K562 (cell line): ENCODE data around the gene LRGUK. TPM values are rescaled to one million over a fixed set of nuclear protein-coding genes. Genes with fewer than 3 reads are reported as not detected.
A peak's percentile ranks its signal among the peaks of the same experiment; 100 is the strongest.

ENCODE experiments used
- CHD1 ChIP-seq: fragments of 200-600 bp; sonication (generic); IDR thresholded peaks from one replicate; pipeline ENCODE4 v1.6.1; 2012; ENCODE audit warnings: mild to moderate bottlenecking, moderate library complexity, low read length, inconsistent platforms
- CSDE1 ChIP-seq, 2 experiments: fragments of 450-650 bp; IDR thresholded peaks; 2 replicates each; pipeline ENCODE4 v1.6.1; 2016; ENCODE audit warnings: mild to moderate bottlenecking in 1 of 2
- CTBP1 ChIP-seq: fragments of 450-650 bp; IDR thresholded peaks from 2 replicates; pipeline ENCODE4 v1.6.1; 2016; ENCODE audit warnings: borderline replicate concordance
- KLF13 ChIP-seq: fragments of 450-650 bp; IDR thresholded peaks from 2 replicates; pipeline ENCODE4 v1.6.1; 2016; ENCODE audit warnings: missing genetic modification characterization, low read depth, mild to moderate bottlenecking, missing compliant biosample characterization, moderate library complexity, borderline replicate concordance
- MYC ChIP-seq, 2 experiments: fragments of 250-450 bp in 1 of 2; sonication (Bioruptor Pico) in 1 of 2; IDR thresholded peaks; 2 replicates each; pipeline versions ENCODE4 v1.5.1 to v1.6.1; 2012 to 2021; ENCODE audit warnings: low read depth in 2 of 2, borderline replicate concordance in 1 of 2, improper control_type of control experiment in 1 of 2, low read length in 1 of 2, mild to moderate bottlenecking in 1 of 2, moderate library complexity in 1 of 2
- PHF8 ChIP-seq: fragments of 200-600 bp; sonication (generic); IDR thresholded peaks from 2 replicates; pipeline ENCODE4 v1.6.1; 2012; ENCODE audit warnings: mixed run types, mild to moderate bottlenecking, inconsistent platforms, low read length, moderate library complexity, borderline replicate concordance
- RBM14 ChIP-seq: fragments of 200-400 bp; formaldehyde crosslinking; IDR thresholded peaks from 2 replicates; pipeline ENCODE4 v1.6.1; 2018; ENCODE audit warnings: low read depth, mild to moderate bottlenecking, low read length, moderate library complexity, borderline replicate concordance; ENCODE audit not compliant: insufficient read depth
- ZNF696 ChIP-seq: fragments of 250-450 bp; sonication (Bioruptor Pico); conservative IDR thresholded peaks from 2 replicates; pipeline ENCODE4 v1.4.0; 2020; ENCODE audit warnings: mild to moderate bottlenecking, moderate library complexity
- ZNF780A ChIP-seq: fragments of 250-450 bp; sonication (Bioruptor Pico); IDR thresholded peaks from 2 replicates; pipeline ENCODE4 v1.5.0; 2021; ENCODE audit warnings: mild to moderate bottlenecking
- polyA plus RNA-seq, 8 experiments: library from polyadenylated mRNA; depleted of rRNA in 4 of 8; stranded (reverse) in 5 of 8; unstranded in 3 of 8; fragments of >200 nt; fragmentation: Nextera tagmentation in 2 of 8; fragmentation: Illumina TruSeq in 1 of 8; extraction: Ambion mirVana in 2 of 8; extraction: Trizol in 1 of 8; gene quantifications; 2 replicates each; pipeline versions ENCODE4 v1.2.1 to v1.2.3, GENCODE V29; 2011 to 2014; ENCODE audit warnings: inconsistent platforms in 1 of 8, missing spikeins in 1 of 8
- total RNA-seq, 7 experiments: library from RNA; depleted of rRNA in 6 of 7; stranded (reverse); fragments of >200 nt in 6 of 7; fragmentation: Illumina TruSeq in 2 of 7; extraction: Trizol in 2 of 7; gene quantifications; 2 replicates each; pipeline versions ENCODE4 v1.2.1 to v1.2.3, GENCODE V29; 2011 to 2021; ENCODE audit warnings: low replicate concordance in 1 of 7
- TF ChIP-seq, protein P1 (sequence below): fragments of 450-650 bp; IDR thresholded peaks from 2 replicates; pipeline ENCODE4 v1.6.1; 2016; ENCODE audit warnings: borderline replicate concordance
- TF ChIP-seq, protein P2 (sequence below), 2 experiments: IDR thresholded peaks; 2 replicates each; pipeline ENCODE4 v1.6.1; 2011; ENCODE audit warnings: borderline replicate concordance in 1 of 2, control low read depth in 1 of 2, low read depth in 1 of 2, low read length in 1 of 2, mild to moderate bottlenecking in 1 of 2, mixed read lengths in 1 of 2, moderate library complexity in 1 of 2; ENCODE audit not compliant: insufficient read depth in 1 of 2, insufficient read length in 1 of 2, poor library complexity in 1 of 2, severe bottlenecking in 1 of 2; ENCODE audit errors: extremely low read depth in 1 of 2
- TF ChIP-seq, protein P3 (sequence below), 3 experiments: IDR thresholded peaks in 2 of 3; conservative IDR thresholded peaks in 1 of 3; 2 replicates each; pipeline ENCODE4 v1.5.1; 2011 to 2012; ENCODE audit warnings: low read length in 3 of 3, mild to moderate bottlenecking in 3 of 3, control low read depth in 2 of 3, improper control_type of control experiment in 1 of 3, inconsistent platforms in 1 of 3, low read depth in 1 of 3, mixed read lengths in 1 of 3, moderate library complexity in 1 of 3; ENCODE audit not compliant: insufficient read depth in 2 of 3

The LRGUK gene
- total and polyA plus RNA-seq, 9 of the 15 experiments (the other 6 are each of a cell fraction or from before 2014, with no cell fraction given), result 0.04 to 0.33 (median 0.18) TPM

GRCh38 chr7:134126966-134127848 lies at the start of gene LRGUK (continued):
- TF ChIP-seq RBM14, result no peak
- no peak for TF ChIP-seq ZNF780A (CRISPR knock-in tag)
- TF ChIP-seq, protein P1, sequence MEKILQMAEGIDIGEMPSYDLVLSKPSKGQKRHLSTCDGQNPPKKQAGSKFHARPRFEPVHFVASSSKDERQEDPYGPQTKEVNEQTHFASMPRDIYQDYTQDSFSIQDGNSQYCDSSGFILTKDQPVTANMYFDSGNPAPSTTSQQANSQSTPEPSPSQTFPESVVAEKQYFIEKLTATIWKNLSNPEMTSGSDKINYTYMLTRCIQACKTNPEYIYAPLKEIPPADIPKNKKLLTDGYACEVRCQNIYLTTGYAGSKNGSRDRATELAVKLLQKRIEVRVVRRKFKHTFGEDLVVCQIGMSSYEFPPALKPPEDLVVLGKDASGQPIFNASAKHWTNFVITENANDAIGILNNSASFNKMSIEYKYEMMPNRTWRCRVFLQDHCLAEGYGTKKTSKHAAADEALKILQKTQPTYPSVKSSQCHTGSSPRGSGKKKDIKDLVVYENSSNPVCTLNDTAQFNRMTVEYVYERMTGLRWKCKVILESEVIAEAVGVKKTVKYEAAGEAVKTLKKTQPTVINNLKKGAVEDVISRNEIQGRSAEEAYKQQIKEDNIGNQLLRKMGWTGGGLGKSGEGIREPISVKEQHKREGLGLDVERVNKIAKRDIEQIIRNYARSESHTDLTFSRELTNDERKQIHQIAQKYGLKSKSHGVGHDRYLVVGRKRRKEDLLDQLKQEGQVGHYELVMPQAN, result peak; percentile 90
- no peak for TF ChIP-seq ZNF696 (CRISPR knock-in tag)
- peak in 1 of 2 experiments; percentile 81; a peak in 1 of 4 replicates for TF ChIP-seq CSDE1 (IDR thresholded peaks at IDR 0.05)
- TF ChIP-seq MYC (IDR thresholded peaks at IDR 0.05; ENCODE audit: low read depth, low read length), result peak; percentile 22; the same call in 1 of the 2 replicates
- no peak for TF ChIP-seq MYC (CRISPR knock-in tag; IDR thresholded peaks at IDR 0.05; ENCODE audit: borderline replicate concordance, low read depth)
- peak; percentile 49; the same call in 1 of the 2 replicates for TF ChIP-seq PHF8
- peak; percentile 49; the same call in 1 of the 2 replicates for TF ChIP-seq CTBP1
- 0 out of 2 replicates have a peak, but pooled peaks have one; percentile 41 for TF ChIP-seq KLF13
- TF ChIP-seq, protein P2, sequence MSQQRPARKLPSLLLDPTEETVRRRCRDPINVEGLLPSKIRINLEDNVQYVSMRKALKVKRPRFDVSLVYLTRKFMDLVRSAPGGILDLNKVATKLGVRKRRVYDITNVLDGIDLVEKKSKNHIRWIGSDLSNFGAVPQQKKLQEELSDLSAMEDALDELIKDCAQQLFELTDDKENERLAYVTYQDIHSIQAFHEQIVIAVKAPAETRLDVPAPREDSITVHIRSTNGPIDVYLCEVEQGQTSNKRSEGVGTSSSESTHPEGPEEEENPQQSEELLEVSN (IDR thresholded peaks at IDR 0.05; ENCODE audit: borderline replicate concordance in 1 of 2, extremely low read depth in 1 of 2, insufficient read depth in 1 of 2, insufficient read length in 1 of 2, low read depth in 1 of 2, low read length in 1 of 2, poor library complexity in 1 of 2, severe bottlenecking in 1 of 2), result peak in 1 of 2 experiments; percentile 8
- peak; percentile 37 for TF ChIP-seq CHD1
- TF ChIP-seq, protein P3, sequence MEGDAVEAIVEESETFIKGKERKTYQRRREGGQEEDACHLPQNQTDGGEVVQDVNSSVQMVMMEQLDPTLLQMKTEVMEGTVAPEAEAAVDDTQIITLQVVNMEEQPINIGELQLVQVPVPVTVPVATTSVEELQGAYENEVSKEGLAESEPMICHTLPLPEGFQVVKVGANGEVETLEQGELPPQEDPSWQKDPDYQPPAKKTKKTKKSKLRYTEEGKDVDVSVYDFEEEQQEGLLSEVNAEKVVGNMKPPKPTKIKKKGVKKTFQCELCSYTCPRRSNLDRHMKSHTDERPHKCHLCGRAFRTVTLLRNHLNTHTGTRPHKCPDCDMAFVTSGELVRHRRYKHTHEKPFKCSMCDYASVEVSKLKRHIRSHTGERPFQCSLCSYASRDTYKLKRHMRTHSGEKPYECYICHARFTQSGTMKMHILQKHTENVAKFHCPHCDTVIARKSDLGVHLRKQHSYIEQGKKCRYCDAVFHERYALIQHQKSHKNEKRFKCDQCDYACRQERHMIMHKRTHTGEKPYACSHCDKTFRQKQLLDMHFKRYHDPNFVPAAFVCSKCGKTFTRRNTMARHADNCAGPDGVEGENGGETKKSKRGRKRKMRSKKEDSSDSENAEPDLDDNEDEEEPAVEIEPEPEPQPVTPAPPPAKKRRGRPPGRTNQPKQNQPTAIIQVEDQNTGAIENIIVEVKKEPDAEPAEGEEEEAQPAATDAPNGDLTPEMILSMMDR (IDR thresholded peaks at IDR 0.05 in 2 of 3, conservative IDR thresholded peaks at IDR 0.05 in 1 of 3; ENCODE audit: insufficient read depth in 2 of 3, low read depth in 1 of 3, low read length in 3 of 3), result peak in 1 of 3 experiments; percentile 7; a peak in 1 of 6 replicates
